Urinary bladder (tissue), 4 donors: ENCODE measurements around the gene PPP1R12B. TPM values are rescaled to one million over a fixed set of nuclear protein-coding genes. Genes with fewer than 3 reads are reported as not detected.
"Not testable (repeated sequence)": the region's sequence is repeated elsewhere in the genome, so short reads cannot be mapped to it uniquely, and the experiment has no call there.

ENCODE experiments used
- DNase-seq: peaks from one replicate; pipeline ENCODE4 v3.0.0-alpha.2; 2015; ENCODE audit errors: extremely low spot score
- H3K27ac ChIP-seq: one replicate; pipeline ENCODE4 v1.5.1; 2013; ENCODE audit warnings: low read depth, mild to moderate bottlenecking, moderate library complexity
- H3K36me3 ChIP-seq: one replicate; pipeline ENCODE4 v1.6.1; 2013; ENCODE audit warnings: mild to moderate bottlenecking, moderate library complexity; ENCODE audit not compliant: insufficient read depth
- H3K4me1 ChIP-seq: one replicate; pipeline ENCODE4 v1.6.1; 2013; ENCODE audit warnings: mild to moderate bottlenecking, moderate library complexity; ENCODE audit not compliant: insufficient read depth
- H3K4me3 ChIP-seq: one replicate; pipeline ENCODE4 v1.5.1; 2013; ENCODE audit warnings: low read depth, low read length
- WGBS: extraction: QIAGEN DNeasy Blood & Tissue Kit; methylation state at CpG from one replicate; pipeline ENCODE4 v1.1.7; 2013; 5-methylcytosine and 5-hydroxymethylcytosine counted together
- polyA plus RNA-seq: library from polyadenylated mRNA; stranded (reverse); fragments of 200-250 nt; gene quantifications from one replicate; pipeline ENCODE4 v1.2.3, GENCODE V29; 2013
- total RNA-seq: library from RNA; depleted of rRNA; stranded (reverse); fragments of >200 nt; gene quantifications from one replicate; pipeline ENCODE4 v1.2.3, GENCODE V29; 2014
- donor health status: healthy with polysubstance abuse.
- donor health status: healthy.

PPP1R12B gene
- total and polyA plus RNA-seq, 2 donors: 293 to 352 TPM

GRCh38 chr1:202599669-202600431, 251.4 kb downstream of the PPP1R12B start:
- whole genome bisulfite sequencing: 44% methylated on average over 16 of the region's 16 CpGs
- no peak overlapping the region for H3K4me3 ChIP-seq
- DNase-seq: no peak
- no peaks in the 10 kb centered on the region for H3K36me3 ChIP-seq
- H3K27ac ChIP-seq: no peak overlapping the region
- no peaks in the 10 kb centered on the region for H3K4me1 ChIP-seq

GRCh38 chr1:202600432-202601041, 252.0 kb downstream of the PPP1R12B start:
- H3K4me3 ChIP-seq: no peak overlapping the region
- no peaks in the 10 kb centered on the region for H3K4me1 ChIP-seq
- no peak overlapping the region for H3K27ac ChIP-seq
- no peaks in the 10 kb centered on the region for H3K36me3 ChIP-seq
- DNase-seq: no peak
- 83% methylated on average over 10 of the region's 10 CpGs for WGBS

- Histone ChIP-seq H3K27ac (no peak overlapping the region), H3K36me3 (no peaks in the 10 kb centered on the region), H3K4me3 (no peak overlapping the region), H3K4me1 (no peaks in the 10 kb centered on the region)
- WGBS: 92% methylated on average over 2 of the region's 2 CpGs
- DNase-seq: no peak
These were observed 254.9 kb downstream of the PPP1R12B start for GRCh38 chr1:202603435-202603834.

GRCh38 chr1:202605515-202605914, 257.0 kb downstream of the PPP1R12B start:
- 82% methylated on average over 5 of the region's 5 CpGs for WGBS
- Histone ChIP-seq H3K4me1 (no peaks in the 10 kb centered on the region), H3K4me3 (no peak overlapping the region), H3K27ac (no peak overlapping the region), H3K36me3 (no peaks in the 10 kb centered on the region)
- no peak for DNase-seq

DNA sequence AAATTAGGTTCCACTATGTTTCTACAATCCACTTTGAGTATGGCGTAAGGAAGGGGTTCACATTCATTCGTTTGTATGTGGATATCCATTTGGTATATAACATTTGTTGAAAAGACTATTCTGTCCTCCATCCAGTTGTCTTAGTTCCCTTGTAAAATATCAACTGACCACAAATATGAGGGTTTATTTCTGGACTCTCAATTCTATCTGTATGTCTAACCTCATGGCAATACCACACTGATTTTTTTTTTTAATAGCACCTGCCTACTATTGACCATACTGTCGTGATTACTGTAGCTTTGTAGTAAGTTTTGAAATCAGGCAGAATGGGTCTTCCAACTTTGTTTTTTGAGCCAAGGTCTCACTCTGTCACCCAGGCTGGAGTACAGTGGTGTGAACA, 263.5 kb downstream of the PPP1R12B start:
- DNase-seq, H3K36me3 ChIP-seq, H3K4me3 ChIP-seq, H3K27ac ChIP-seq, H3K4me1 ChIP-seq: not testable (repeated sequence)
- 98% methylated on average over 3 of the region's 3 CpGs for WGBS

GRCh38 chr1:202613571-202613970, 265.1 kb downstream of the PPP1R12B start:
- WGBS: 91% methylated on average over 4 of the region's 4 CpGs
- no peak overlapping the region for H3K27ac ChIP-seq
- DNase-seq: no peak

DNA sequence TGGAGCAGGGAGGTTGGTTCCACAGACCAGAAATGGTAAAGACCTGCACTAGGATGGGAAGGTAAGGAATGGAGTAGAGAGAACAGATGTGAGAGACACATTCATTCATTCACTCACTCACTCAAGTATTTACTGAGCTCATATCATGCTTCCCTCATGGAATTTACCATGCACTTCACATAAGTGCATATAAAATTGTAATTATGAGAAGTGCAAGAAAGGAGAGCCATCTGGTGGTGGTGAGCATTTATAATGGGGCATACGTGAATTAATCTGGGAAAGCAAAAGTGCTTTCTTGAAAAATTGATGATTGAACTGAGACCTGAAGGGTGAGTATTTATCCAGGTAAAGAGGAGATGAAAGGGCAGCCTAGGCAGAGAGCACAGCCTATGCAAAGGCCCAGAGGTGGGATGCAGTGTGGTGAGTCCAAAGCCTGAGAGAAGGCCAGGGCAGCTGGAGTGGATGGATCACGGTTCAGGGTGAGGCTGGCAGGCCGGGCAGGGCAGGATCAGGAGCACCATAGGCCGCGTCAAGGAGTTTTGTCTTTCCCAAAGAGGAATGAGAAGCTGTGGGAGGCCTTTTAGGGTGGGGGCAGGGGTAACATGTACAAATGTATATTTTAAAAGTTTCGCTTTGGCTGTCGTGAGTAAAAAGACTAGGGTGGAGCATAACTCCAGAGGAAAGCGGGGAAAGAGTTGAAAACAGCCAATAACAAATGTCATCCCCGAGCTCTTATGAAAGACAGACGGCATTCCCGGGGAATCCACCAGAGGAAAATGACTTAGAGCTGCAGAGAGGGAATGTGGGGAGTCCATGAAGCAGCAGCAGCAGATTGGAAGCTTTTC, 266.1 kb downstream of the PPP1R12B start:
- not testable (repeated sequence) for DNase-seq, H3K27ac ChIP-seq, H3K4me1 ChIP-seq, H3K4me3 ChIP-seq, H3K36me3 ChIP-seq
- 51% methylated on average over 11 of the region's 11 CpGs for WGBS

More at GRCh38 chr1:202613571-202613970, 265.1 kb downstream of the PPP1R12B start:
- Histone ChIP-seq H3K4me3 (no peak overlapping the region), H3K4me1 (no peaks in the 10 kb centered on the region), H3K36me3 (no peaks in the 10 kb centered on the region)

DNA sequence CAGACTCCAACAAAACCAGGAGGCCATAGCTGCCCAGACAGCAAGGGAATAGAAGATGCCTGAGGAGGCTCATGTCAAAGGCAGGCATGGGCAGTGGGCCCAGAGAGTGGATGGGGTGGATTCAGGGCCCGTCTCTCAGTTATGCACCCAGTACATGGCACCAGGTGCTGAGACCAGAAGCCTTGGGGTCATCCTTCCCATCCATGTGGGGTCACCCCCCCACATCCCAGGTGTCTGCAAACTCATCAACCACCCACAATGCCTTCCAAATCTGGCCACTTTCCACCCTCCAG, 266.7 kb downstream of the PPP1R12B start:
- H3K27ac ChIP-seq, DNase-seq, H3K36me3 ChIP-seq, H3K4me3 ChIP-seq, H3K4me1 ChIP-seq: not testable (repeated sequence)
- WGBS: 57% methylated on average over 1 of the region's 1 CpG

DNA sequence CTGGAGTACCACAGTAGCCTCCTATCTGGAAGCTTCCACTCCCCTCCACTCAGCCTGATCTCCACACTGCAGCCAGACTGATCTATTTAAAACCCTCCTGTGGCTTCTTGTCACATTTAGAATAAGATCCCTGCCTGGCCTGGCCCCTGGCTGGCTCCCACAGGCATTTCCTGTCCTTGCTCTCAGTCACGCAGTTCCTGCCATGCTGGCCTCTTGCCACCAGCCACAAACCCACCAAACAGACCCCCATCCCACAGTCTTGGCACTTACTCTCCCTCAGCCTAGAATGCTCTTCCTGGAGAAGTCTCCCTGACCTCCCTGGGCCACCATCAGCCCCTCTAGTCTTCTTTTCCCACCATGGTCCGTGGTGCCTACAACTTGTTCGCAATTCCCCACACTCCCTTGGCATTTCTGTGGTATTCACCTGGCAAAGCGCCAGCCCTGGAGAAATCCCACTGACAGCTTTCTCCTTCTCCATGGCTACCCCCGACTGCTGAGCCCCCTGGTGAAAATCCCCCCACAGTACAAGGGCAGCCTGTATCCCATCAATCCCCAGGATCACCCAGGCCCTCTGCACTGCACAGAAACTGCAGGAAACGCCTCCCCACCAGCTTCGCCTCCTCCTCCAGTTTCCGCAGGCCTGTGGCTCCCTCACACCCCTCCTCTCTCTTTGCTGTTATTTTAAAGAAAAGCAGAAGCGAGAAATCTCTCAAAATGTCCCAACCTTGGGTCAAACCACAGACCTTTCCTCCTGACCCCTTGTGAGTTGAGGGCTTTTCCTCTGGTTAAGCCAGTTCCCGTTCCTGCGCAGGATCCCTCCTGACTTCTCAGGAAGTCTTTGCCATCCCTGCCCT, 267.2 kb downstream of the PPP1R12B start:
- Histone ChIP-seq H3K4me1 (no peaks in the 10 kb centered on the region), H3K4me3 (no peak overlapping the region), H3K36me3 (no peaks in the 10 kb centered on the region), H3K27ac (no peak overlapping the region)
- no peak for DNase-seq
- WGBS: 39% methylated on average over 11 of the region's 11 CpGs

DNA sequence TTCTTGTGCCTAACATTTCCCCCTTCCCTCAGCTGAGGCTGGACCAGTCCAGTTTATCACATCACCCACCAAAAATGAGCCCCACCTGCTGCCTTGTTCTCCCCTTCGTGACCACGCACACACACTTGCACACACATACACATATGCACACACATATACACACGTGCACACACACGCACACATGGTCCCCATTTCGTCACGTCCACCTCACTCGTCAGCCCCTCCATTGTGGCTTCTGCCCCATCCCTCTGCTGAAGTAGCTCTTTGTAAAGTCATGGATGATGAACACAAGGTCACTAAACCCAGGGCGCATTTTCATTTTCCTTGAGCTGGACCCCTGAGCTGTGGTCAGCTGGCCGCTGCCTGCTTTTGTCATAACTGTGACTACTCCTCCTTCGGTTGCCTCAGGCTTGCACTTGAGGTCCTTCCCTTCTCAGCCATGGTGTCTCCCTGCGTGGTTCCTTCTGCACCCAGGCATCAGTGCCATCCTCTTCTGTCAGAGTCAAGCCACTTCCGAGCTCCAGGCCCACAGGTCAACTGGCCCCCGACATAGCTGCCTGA, 267.9 kb downstream of the PPP1R12B start:
- no peak overlapping the region for H3K27ac ChIP-seq
- H3K4me1 ChIP-seq: no peaks in the 10 kb centered on the region
- H3K36me3 ChIP-seq: no peaks in the 10 kb centered on the region
- WGBS: 87% methylated on average over 13 of the region's 13 CpGs
- DNase-seq: no peak
- H3K4me3 ChIP-seq: no peak overlapping the region

GRCh38 chr1:202619012-202619411, 270.5 kb downstream of the PPP1R12B start:
- H3K4me3 ChIP-seq, DNase-seq, H3K36me3 ChIP-seq, H3K27ac ChIP-seq, H3K4me1 ChIP-seq: not testable (repeated sequence)
- 35% methylated on average over 11 of the region's 11 CpGs for WGBS

DNA sequence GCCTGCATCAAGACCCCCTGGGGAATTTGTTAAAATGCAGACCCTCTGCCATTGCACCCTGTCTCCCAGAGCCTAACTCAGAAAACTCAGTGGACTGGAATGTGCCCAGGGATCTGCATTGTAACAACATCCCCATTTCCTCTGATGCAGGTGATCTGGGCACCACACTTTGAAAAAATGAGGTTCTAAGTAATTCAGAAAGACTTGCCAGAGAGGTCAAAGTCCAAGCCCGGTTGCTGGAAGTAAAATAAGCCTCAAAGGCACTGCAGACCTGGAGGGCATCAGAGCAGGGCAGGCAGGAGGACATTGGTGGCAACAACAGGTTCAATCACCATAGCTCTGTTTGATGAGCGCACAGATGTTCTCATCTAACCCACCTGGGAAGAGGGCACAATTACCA, 271.0 kb downstream of the PPP1R12B start:
- WGBS: 93% methylated on average over 2 of the region's 2 CpGs
- no peak for DNase-seq
- H3K4me3 ChIP-seq: no peak overlapping the region
- H3K27ac ChIP-seq: no peak overlapping the region
- no peaks in the 10 kb centered on the region for H3K4me1 ChIP-seq
- H3K36me3 ChIP-seq: no peaks in the 10 kb centered on the region

- DNase-seq, H3K4me3 ChIP-seq, H3K36me3 ChIP-seq, H3K27ac ChIP-seq, H3K4me1 ChIP-seq: not testable (repeated sequence)
- 93% methylated on average over 2 of the region's 2 CpGs for WGBS
These were observed 271.5 kb downstream of the PPP1R12B start for GRCh38 chr1:202620036-202620435.
